Mesenchymal stem cell (in vitro differentiated cells and primary cell): ENCODE measurements around the gene LRRC8B.
A peak's percentile ranks its signal among the peaks of the same experiment; 100 is the strongest.
"Not testable (repeated sequence)": the region's sequence is repeated elsewhere in the genome, so short reads cannot be mapped to it uniquely, and the experiment has no call there.

Experiments
- DNase-seq: peaks from one replicate; pipeline ENCODE4 v3.0.0-alpha.2; 2013
- H2AFZ ChIP-seq: one replicate; pipeline ENCODE4 v1.6.1; 2013; ENCODE audit warnings: low read depth, mild to moderate bottlenecking, control low read depth, inconsistent platforms, low read length, moderate library complexity
- H2AK5ac ChIP-seq: 2 replicates; pipeline ENCODE4 v1.6.1; 2013; ENCODE audit warnings: low read length, moderate library complexity, mild to moderate bottlenecking, inconsistent platforms; ENCODE audit not compliant: severe bottlenecking
- H2BK120ac ChIP-seq: one replicate; pipeline ENCODE4 v1.6.1; 2013; ENCODE audit warnings: low read depth, mild to moderate bottlenecking, inconsistent platforms, low read length, moderate library complexity
- H2BK12ac ChIP-seq, 2 experiments: one replicate each; pipeline ENCODE4 v1.6.1; 2013; ENCODE audit warnings: inconsistent platforms in 2 of 2, low read length in 2 of 2, mild to moderate bottlenecking in 2 of 2, moderate library complexity in 2 of 2, control low read depth in 1 of 2
- H2BK15ac ChIP-seq: one replicate; pipeline ENCODE4 v1.6.1; 2013; ENCODE audit warnings: mild to moderate bottlenecking, low read depth, inconsistent platforms; ENCODE audit not compliant: poor library complexity, severe bottlenecking
- H2BK5ac ChIP-seq: 2 replicates; pipeline ENCODE4 v1.6.1; 2013; ENCODE audit warnings: low read depth, mild to moderate bottlenecking, low read length, control low read depth, inconsistent platforms; ENCODE audit not compliant: poor library complexity, severe bottlenecking
- H3K14ac ChIP-seq, 2 experiments: one replicate each; pipeline ENCODE4 v1.6.1; 2013; ENCODE audit warnings: inconsistent platforms in 2 of 2, low read length in 2 of 2, control low read depth in 1 of 2, mild to moderate bottlenecking in 1 of 2, moderate library complexity in 1 of 2
- H3K18ac ChIP-seq, 2 experiments: one replicate each; pipeline ENCODE4 v1.6.1; 2013; ENCODE audit warnings: inconsistent platforms in 2 of 2, low read length in 2 of 2, control low read depth in 1 of 2, low read depth in 1 of 2, mild to moderate bottlenecking in 1 of 2
- H3K23ac ChIP-seq, 2 experiments: one replicate each; pipeline ENCODE4 v1.6.1; 2013; ENCODE audit warnings: inconsistent platforms in 2 of 2, low read length in 2 of 2, mild to moderate bottlenecking in 2 of 2, moderate library complexity in 2 of 2, control low read depth in 1 of 2
- H3K27ac ChIP-seq: 2 replicates; pipeline ENCODE4 v1.5.1; 2013; ENCODE audit warnings: mild to moderate bottlenecking, moderate library complexity, low read length, control low read depth, inconsistent platforms; ENCODE audit not compliant: poor library complexity, severe bottlenecking
- H3K27me3 ChIP-seq, 2 experiments: 2 replicates each; pipeline versions ENCODE4 v1.6.1 to v1.7.0; 2013; ENCODE audit warnings: low read length in 2 of 2, mild to moderate bottlenecking in 2 of 2, moderate library complexity in 2 of 2, control low read depth in 1 of 2, inconsistent platforms in 1 of 2; ENCODE audit not compliant: control insufficient read depth in 1 of 2, insufficient read depth in 1 of 2
- H3K36me3 ChIP-seq, 2 experiments: 2 replicates each; pipeline versions ENCODE4 v1.6.1 to v1.7.0; 2013; ENCODE audit warnings: low read length in 2 of 2, control low read depth in 1 of 2, inconsistent platforms in 1 of 2, low read depth in 1 of 2, mild to moderate bottlenecking in 1 of 2; ENCODE audit not compliant: insufficient read depth in 2 of 2, control insufficient read depth in 1 of 2
- H3K4ac ChIP-seq, 2 experiments: one replicate each; pipeline ENCODE4 v1.6.1; 2013; ENCODE audit warnings: inconsistent platforms in 2 of 2, low read length in 2 of 2, mild to moderate bottlenecking in 2 of 2, moderate library complexity in 2 of 2, control low read depth in 1 of 2, low read depth in 1 of 2
- H3K4me1 ChIP-seq: 2 replicates; pipeline ENCODE4 v1.6.1; 2013; ENCODE audit warnings: low read depth, low read length, control low read depth; ENCODE audit not compliant: control insufficient read depth, insufficient read depth
- H3K4me2 ChIP-seq: 2 replicates; pipeline ENCODE4 v1.6.1; 2013; ENCODE audit warnings: low read length, mild to moderate bottlenecking, inconsistent platforms; ENCODE audit not compliant: poor library complexity, severe bottlenecking
- H3K4me3 ChIP-seq, 2 experiments: 2 replicates each; pipeline versions ENCODE4 v1.5.1 to v1.7.0; 2013; ENCODE audit warnings: low read length in 2 of 2, mild to moderate bottlenecking in 2 of 2, control low read depth in 1 of 2, low read depth in 1 of 2; ENCODE audit not compliant: insufficient read depth in 1 of 2
- H3K79me1 ChIP-seq: replicated peaks from 2 replicates; pipeline ENCODE4 v1.6.1; 2013; ENCODE audit warnings: mild to moderate bottlenecking, control low read depth, low read length, inconsistent platforms; ENCODE audit not compliant: poor library complexity, severe bottlenecking
- H3K9ac ChIP-seq: 2 replicates; pipeline ENCODE4 v1.7.0; 2013; ENCODE audit warnings: mild to moderate bottlenecking, low read length, moderate library complexity
- H3K9me3 ChIP-seq: 2 replicates; pipeline ENCODE4 v1.7.0; 2013; ENCODE audit warnings: mild to moderate bottlenecking, low read length; ENCODE audit not compliant: control insufficient read depth
- H4K8ac ChIP-seq: one replicate; pipeline ENCODE4 v1.6.1; 2013; ENCODE audit warnings: inconsistent platforms, mild to moderate bottlenecking, low read length, moderate library complexity
- H4K91ac ChIP-seq: one replicate; pipeline ENCODE4 v1.6.1; 2013; ENCODE audit warnings: mild to moderate bottlenecking, low read length, inconsistent platforms
- WGBS: methylation state at CpG from one replicate; pipeline ENCODE4 v1.1.7; 2013; ENCODE audit warnings: mixed read lengths; 5-methylcytosine and 5-hydroxymethylcytosine counted together

The LRRC8B gene

GRCh38 chr1:89503690-89504089, 20.9 kb upstream of the LRRC8B start:
- no peak overlapping the region for H3K4me3 ChIP-seq
- H2AFZ ChIP-seq, result no peak overlapping the region
- no peak overlapping the region for H3K4me2 ChIP-seq
- no peak overlapping the region for H3K9ac ChIP-seq
- H4K8ac ChIP-seq, result no peak overlapping the region
- H3K14ac ChIP-seq, result no peak overlapping the region
- no peak overlapping the region for H3K27ac ChIP-seq
- no peak overlapping the region for H3K18ac ChIP-seq
- no peak overlapping the region for H2BK120ac ChIP-seq
- H2BK15ac ChIP-seq, result no peak overlapping the region
- no peak overlapping the region for H3K23ac ChIP-seq
- no peak overlapping the region for H2BK5ac ChIP-seq
- no peak overlapping the region for H2AK5ac ChIP-seq
- H3K27me3 ChIP-seq, result peaks cover 0 to 20% of the 10 kb centered on the region in 2 experiments
- WGBS, result 78% methylated on average over 2 of the region's 2 CpGs
- H3K9me3 ChIP-seq, result peaks cover 3% of the 10 kb centered on the region
- H3K36me3 ChIP-seq, result no peaks in the 10 kb centered on the region
- H3K79me1 ChIP-seq, result no peaks in the 10 kb centered on the region
- DNase-seq, result no peak
- H2BK12ac ChIP-seq, result no peak overlapping the region
- H3K4me1 ChIP-seq, result no peaks in the 10 kb centered on the region
- no peak overlapping the region for H3K4ac ChIP-seq
- no peak overlapping the region for H4K91ac ChIP-seq

DNA sequence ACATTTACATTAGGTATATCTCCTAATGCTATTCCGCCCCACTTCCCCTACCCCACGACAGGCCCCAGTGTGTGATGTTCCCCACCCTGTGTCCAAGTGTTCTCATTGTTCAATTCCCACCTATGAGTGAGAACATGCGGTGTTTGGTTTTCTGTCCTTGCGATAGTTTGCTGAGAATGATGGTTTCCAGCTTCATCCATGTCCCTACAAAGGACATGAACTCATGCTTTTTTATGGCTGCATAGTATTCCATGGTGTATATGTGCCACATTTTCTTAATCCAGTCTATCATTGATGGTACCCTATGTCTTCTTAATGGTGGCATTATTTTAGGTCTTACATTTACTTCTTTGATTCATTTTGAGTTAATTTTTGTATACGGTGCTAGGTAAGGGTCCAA, 14.6 kb upstream of the LRRC8B start:
- not testable (repeated sequence) for H3K14ac ChIP-seq, H3K79me1 ChIP-seq, H3K23ac ChIP-seq, H3K27me3 ChIP-seq, H3K27ac ChIP-seq, H2BK5ac ChIP-seq, H2AFZ ChIP-seq, H2BK12ac ChIP-seq, H3K4me1 ChIP-seq, H3K4ac ChIP-seq, H2BK120ac ChIP-seq, H4K8ac ChIP-seq, DNase-seq, H2AK5ac ChIP-seq, H3K4me2 ChIP-seq, H3K9me3 ChIP-seq, H3K9ac ChIP-seq, H3K4me3 ChIP-seq, H2BK15ac ChIP-seq, H4K91ac ChIP-seq, H3K18ac ChIP-seq, H3K36me3 ChIP-seq
- WGBS, result 92% methylated on average over 2 of the region's 5 CpGs

DNA sequence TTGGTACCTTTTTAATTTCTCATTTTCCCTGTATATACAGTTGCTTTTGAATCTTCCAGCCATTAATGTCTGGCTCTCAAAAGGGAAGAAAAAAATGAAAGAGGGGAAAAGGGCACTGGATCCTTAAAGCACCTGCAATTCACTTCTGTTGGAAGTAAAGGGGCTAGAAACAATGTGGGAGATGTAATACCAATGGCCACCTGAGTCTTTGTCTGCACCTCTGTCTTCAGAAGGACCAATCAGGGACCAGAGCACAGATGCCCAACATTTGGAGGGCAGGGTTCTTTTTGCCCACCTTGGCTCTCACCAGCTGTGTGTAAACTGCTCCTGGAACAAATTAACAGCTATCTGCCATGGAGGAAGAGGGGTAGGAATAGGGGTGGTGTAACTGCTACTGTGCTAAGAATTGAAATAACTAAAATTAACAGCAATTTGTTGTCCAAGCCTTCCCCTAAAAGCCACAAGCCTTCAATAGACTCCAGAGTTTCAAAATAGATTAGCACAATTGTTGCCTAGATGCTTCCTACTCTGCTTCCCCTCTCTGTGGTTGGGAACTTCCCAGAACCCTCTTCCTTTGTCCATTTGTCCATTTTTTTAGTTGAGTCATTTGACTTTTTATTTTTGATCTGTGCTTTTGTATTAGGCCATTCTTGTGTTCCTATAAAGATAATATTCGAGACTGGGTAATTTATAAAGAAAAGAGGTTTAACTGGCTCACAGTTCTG, 11.5 kb upstream of the LRRC8B start:
- no peaks in the 10 kb centered on the region for H3K36me3 ChIP-seq
- no peak overlapping the region for H2BK5ac ChIP-seq
- no peaks in the 10 kb centered on the region for H3K4me1 ChIP-seq
- H3K27ac ChIP-seq, result no peak overlapping the region
- H3K4me2 ChIP-seq, result no peak overlapping the region
- H3K23ac ChIP-seq, result no peak overlapping the region
- no peak overlapping the region for H3K18ac ChIP-seq
- H4K8ac ChIP-seq, result no peak overlapping the region
- no peak overlapping the region for H3K9ac ChIP-seq
- no peak overlapping the region for H3K4ac ChIP-seq
- H3K27me3 ChIP-seq, result no peaks in the 10 kb centered on the region
- WGBS, result 96% methylated on average over 1 of the region's 1 CpG
- no peak overlapping the region for H2BK12ac ChIP-seq
- peaks cover 6% of the 10 kb centered on the region for H3K9me3 ChIP-seq
- no peak overlapping the region for H4K91ac ChIP-seq
- no peak overlapping the region for H2BK15ac ChIP-seq
- no peak overlapping the region for H3K14ac ChIP-seq
- no peak overlapping the region for H2AK5ac ChIP-seq
- no peak overlapping the region for H3K4me3 ChIP-seq
- DNase-seq, result no peak
- H3K79me1 ChIP-seq, result no peaks in the 10 kb centered on the region
- no peak overlapping the region for H2BK120ac ChIP-seq
- no peak overlapping the region for H2AFZ ChIP-seq

DNA sequence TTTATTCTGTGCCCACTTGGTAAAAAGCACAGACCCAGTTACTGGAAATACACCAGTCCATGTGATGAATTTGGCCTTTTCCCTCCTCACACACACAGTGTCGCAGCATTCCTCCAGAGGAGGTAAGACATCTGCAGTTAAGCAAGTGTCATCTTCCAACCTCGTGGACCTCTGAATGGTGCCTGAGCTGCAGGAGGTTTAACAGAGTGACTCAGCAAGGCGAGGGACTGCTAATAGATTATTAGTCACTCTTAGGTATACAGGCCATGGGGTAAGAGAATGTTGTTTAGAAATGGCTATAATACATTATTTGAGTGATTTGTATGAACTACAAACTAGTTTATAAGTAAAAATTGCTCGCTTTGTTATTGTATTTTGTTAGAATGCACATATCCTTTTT, 8.6 kb upstream of the LRRC8B start:
- no peak overlapping the region for H3K9ac ChIP-seq

More for the DNA sequence above, 8.6 kb upstream of the LRRC8B start:
- H3K4ac ChIP-seq, result no peak overlapping the region
- no peak overlapping the region for H2AK5ac ChIP-seq
- no peak overlapping the region for H4K91ac ChIP-seq
- no peaks in the 10 kb centered on the region for H3K4me1 ChIP-seq
- no peak overlapping the region for H3K4me3 ChIP-seq
- H2BK12ac ChIP-seq, result no peak overlapping the region
- H4K8ac ChIP-seq, result no peak overlapping the region
- H3K23ac ChIP-seq, result no peak overlapping the region
- 13% methylated on average over 3 of the region's 4 CpGs for WGBS
- H3K27me3 ChIP-seq, result no peaks in the 10 kb centered on the region
- no peak overlapping the region for H2BK120ac ChIP-seq
- no peak overlapping the region for H3K14ac ChIP-seq
- H2BK15ac ChIP-seq, result no peak overlapping the region
- no peak overlapping the region for H2BK5ac ChIP-seq
- peak; percentile 70 for DNase-seq
- no peaks in the 10 kb centered on the region for H3K36me3 ChIP-seq
- H3K79me1 ChIP-seq, result no peaks in the 10 kb centered on the region
- H3K27ac ChIP-seq, result no peak overlapping the region
- no peak overlapping the region for H2AFZ ChIP-seq
- peaks cover 5% of the 10 kb centered on the region for H3K9me3 ChIP-seq
- no peak overlapping the region for H3K4me2 ChIP-seq
- H3K18ac ChIP-seq, result no peak overlapping the region
